Sigmoid colon (tissue), 7 donors: ENCODE measurements around the gene CHAC1. TPM values are rescaled to one million over a fixed set of nuclear protein-coding genes. Genes with fewer than 3 reads are reported as not detected.

Experiments used
- DNase-seq: peaks from one replicate; pipeline ENCODE4 v3.0.0-alpha.2; 2019
- H3K27ac ChIP-seq, 4 donors: fragments of 200-600 bp; sonication (generic); one replicate each; pipeline ENCODE4 v1.5.1; 2016 to 2019; ENCODE audit warnings: mild to moderate bottlenecking in 1 of 4
- H3K27me3 ChIP-seq, 3 donors: fragments of 200-600 bp; sonication (generic); one replicate each; pipeline ENCODE4 v1.5.1; 2019; ENCODE audit warnings: mild to moderate bottlenecking in 1 of 3
- H3K36me3 ChIP-seq, 4 donors: fragments of 200-600 bp; sonication (generic); one replicate each; pipeline ENCODE4 v1.5.1; 2016 to 2019
- H3K4me1 ChIP-seq, 4 donors: fragments of 200-600 bp; sonication (generic); one replicate each; pipeline ENCODE4 v1.5.1; 2017 to 2019
- H3K4me3 ChIP-seq, 4 donors: fragments of 200-600 bp; sonication (generic); one replicate each; pipeline ENCODE4 v1.5.1; 2017 to 2019; ENCODE audit warnings: mild to moderate bottlenecking in 2 of 4, moderate library complexity in 1 of 4
- H3K9me3 ChIP-seq, 4 donors: fragments of 200-600 bp in 3 of 4; sonication (generic) in 3 of 4; one replicate each; pipeline versions ENCODE4 v1.5.1 to v1.6.1; 2013 to 2019
- EP300 ChIP-seq, 4 donors: sonication (generic); formaldehyde crosslinking; IDR thresholded peaks; one replicate each; pipeline ENCODE4 v1.6.1; 2017; ENCODE audit warnings: antibody characterized with exemption in 4 of 4
- POLR2A ChIP-seq, 2 donors: fragments of 450-650 bp; IDR thresholded peaks; one replicate each; pipeline ENCODE4 v1.6.1; 2016; ENCODE audit warnings: antibody characterized with exemption in 2 of 2, mild to moderate bottlenecking in 2 of 2, moderate library complexity in 2 of 2
- POLR2AphosphoS5 ChIP-seq, 4 donors: sonication (generic); formaldehyde crosslinking; IDR thresholded peaks; one replicate each; pipeline ENCODE4 v1.6.1; 2017; ENCODE audit warnings: antibody characterized with exemption in 4 of 4
- WGBS, 2 donors: extraction: QIAGEN DNeasy Blood & Tissue Kit; methylation state at CpG; one replicate each; pipeline ENCODE4 v1.1.7; 2013; 5-methylcytosine and 5-hydroxymethylcytosine counted together
- intact Hi-C: fragments of 100-400 bp; cut with DNase I; formaldehyde crosslinking; loops from one replicate; pipeline ENCODE4 v1.15.1; 2023
- polyA plus RNA-seq, 3 donors: library from polyadenylated mRNA; stranded (reverse); fragments of 200-250 nt; gene quantifications; one replicate each; pipeline ENCODE4 v1.2.3, GENCODE V29; 2013
- total RNA-seq, 4 donors: library from RNA; depleted of rRNA; stranded (reverse); fragments of >200 nt; gene quantifications; one replicate each; pipeline ENCODE4 v1.1.0, GENCODE V29; 2016
- TF ChIP-seq, protein P1 (sequence below), 4 experiments: fragments of 450-650 bp in 3 of 4; fragments of 200-600 bp in 1 of 4; IDR thresholded peaks; one replicate each; pipeline ENCODE4 v1.5.1; 2016 to 2019; ENCODE audit warnings: antibody characterized with exemption in 4 of 4, mild to moderate bottlenecking in 3 of 4, moderate library complexity in 2 of 4
- donor health status: healthy with polysubstance abuse.
- donor health status: Bipolar disorder and iron deficiency.
- donor health status: healthy.

Gene CHAC1
- total and polyA plus RNA-seq, 7 donors, result 0.66 to 31.4 (median 3.0) TPM

DNA sequence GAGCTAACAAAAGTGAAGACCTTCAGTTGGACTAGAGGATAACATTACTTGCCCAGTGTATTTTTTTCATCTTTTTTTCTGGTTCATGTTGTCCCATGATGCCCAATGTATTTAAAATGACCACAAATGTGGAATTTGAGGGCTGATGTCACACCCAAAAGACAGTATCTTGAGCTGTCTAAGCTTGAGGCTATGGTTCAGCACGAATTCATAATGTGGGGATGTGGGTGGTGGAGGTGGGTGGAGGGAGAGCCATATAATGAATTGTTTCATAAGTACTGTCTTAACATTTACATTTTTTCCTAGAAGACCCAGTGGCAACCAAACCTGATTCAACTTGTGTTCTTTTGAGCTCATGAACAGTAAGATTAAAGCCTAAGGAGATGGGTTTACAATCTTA, 37.5 kb downstream of the CHAC1 start:
- no peak for TF ChIP-seq EP300 (IDR thresholded peaks at IDR 0.05)
- no peak for TF ChIP-seq POLR2AphosphoS5 (IDR thresholded peaks at IDR 0.05)
- TF ChIP-seq, protein P1, sequence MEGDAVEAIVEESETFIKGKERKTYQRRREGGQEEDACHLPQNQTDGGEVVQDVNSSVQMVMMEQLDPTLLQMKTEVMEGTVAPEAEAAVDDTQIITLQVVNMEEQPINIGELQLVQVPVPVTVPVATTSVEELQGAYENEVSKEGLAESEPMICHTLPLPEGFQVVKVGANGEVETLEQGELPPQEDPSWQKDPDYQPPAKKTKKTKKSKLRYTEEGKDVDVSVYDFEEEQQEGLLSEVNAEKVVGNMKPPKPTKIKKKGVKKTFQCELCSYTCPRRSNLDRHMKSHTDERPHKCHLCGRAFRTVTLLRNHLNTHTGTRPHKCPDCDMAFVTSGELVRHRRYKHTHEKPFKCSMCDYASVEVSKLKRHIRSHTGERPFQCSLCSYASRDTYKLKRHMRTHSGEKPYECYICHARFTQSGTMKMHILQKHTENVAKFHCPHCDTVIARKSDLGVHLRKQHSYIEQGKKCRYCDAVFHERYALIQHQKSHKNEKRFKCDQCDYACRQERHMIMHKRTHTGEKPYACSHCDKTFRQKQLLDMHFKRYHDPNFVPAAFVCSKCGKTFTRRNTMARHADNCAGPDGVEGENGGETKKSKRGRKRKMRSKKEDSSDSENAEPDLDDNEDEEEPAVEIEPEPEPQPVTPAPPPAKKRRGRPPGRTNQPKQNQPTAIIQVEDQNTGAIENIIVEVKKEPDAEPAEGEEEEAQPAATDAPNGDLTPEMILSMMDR (IDR thresholded peaks at IDR 0.05), result no peak
- no peak for TF ChIP-seq POLR2A (IDR thresholded peaks at IDR 0.05)
- Histone ChIP-seq H3K36me3 (peaks cover 5 to 41% (median 19%) of the 10 kb centered on the region in 4 donors), H3K4me1 (peaks cover 0 to 13% (median 10%) of the 10 kb centered on the region in 4 donors), H3K4me3 (no peak overlapping the region), H3K27me3 (no peaks in the 10 kb centered on the region), H3K9me3 (no peaks in the 10 kb centered on the region), H3K27ac (no peak overlapping the region)
- 0% methylated on average over 1 of the region's 1 CpG for WGBS, 2 donors
- intact Hi-C loops, result no loop called here
- no peak for DNase-seq

DNA sequence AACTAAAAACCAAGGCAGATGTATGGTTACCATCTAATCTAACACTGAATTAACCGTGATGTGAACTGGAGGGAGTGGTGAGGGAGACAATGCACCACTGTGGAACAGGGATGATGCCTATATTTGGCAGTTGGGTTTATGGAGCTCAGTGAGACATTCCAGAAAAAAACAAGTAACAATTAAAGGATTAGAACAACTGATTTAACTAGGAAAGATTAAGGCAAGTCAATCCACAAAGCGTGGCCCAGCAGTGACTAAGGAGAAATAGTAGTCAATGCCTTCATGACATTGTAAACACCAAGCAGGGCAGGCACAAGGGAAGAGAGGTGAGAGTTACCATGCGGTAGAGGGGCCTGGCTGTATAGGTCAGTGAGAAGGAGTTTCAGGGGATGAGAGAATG, 38.1 kb downstream of the CHAC1 start:
- DNase-seq, result no peak
- Histone ChIP-seq H3K4me3 (no peak overlapping the region), H3K27me3 (no peaks in the 10 kb centered on the region), H3K27ac (no peak overlapping the region), H3K36me3 (peaks cover 6 to 41% (median 20%) of the 10 kb centered on the region in 4 donors), H3K4me1 (peaks cover 0 to 13% (median 10%) of the 10 kb centered on the region in 4 donors), H3K9me3 (no peaks in the 10 kb centered on the region)
- no peak for TF ChIP-seq POLR2A (IDR thresholded peaks at IDR 0.05)
- TF ChIP-seq POLR2AphosphoS5 (IDR thresholded peaks at IDR 0.05), result no peak
- TF ChIP-seq EP300 (IDR thresholded peaks at IDR 0.05), result no peak
- TF ChIP-seq, protein P1 (IDR thresholded peaks at IDR 0.05), result no peak
- 82 to 90% methylated on average over 3 of the region's 3 CpGs for WGBS, 2 donors
- intact Hi-C loops, result no loop called here

DNA sequence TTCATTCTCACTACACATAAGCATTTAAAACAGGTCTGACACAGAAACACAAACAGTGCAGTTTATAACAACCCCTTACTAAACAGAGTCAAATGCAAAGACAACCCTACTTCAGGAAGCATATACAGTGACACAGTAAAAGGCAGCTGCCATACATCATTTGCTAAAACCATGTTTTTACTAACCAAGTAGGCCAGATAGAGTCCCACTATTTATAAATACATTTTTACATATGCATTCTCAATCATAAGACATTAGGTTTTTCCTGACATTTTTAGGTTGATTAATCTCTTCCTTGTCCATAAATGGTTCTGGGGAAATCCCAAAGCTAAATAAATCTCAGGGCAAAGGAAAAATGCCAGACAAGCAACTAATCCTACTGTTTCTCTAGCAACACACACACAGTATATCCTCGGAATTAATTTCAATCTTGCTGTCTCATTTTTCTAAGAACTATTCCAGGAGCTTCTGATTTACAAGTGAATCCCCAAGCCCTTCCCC, 39.0 kb downstream of the CHAC1 start:
- DNase-seq, result no peak
- H3K36me3 ChIP-seq, result peaks cover 11 to 41% (median 24%) of the 10 kb centered on the region in 4 donors
- intact Hi-C loops, result no loop called here
- H3K9me3 ChIP-seq, result no peaks in the 10 kb centered on the region
- H3K4me1 ChIP-seq, result peaks cover 0 to 13% (median 10%) of the 10 kb centered on the region in 4 donors
- H3K27ac ChIP-seq, result peak overlapping the region in 2 of 4 donors; percentile 2 to 30
- no peak overlapping the region for H3K4me3 ChIP-seq
- TF ChIP-seq POLR2AphosphoS5 (IDR thresholded peaks at IDR 0.05), result no peak
- no peak for TF ChIP-seq POLR2A (IDR thresholded peaks at IDR 0.05)
- no peak for TF ChIP-seq EP300 (IDR thresholded peaks at IDR 0.05)
- TF ChIP-seq, protein P1 (IDR thresholded peaks at IDR 0.05), result no peak
- no peaks in the 10 kb centered on the region for H3K27me3 ChIP-seq
- WGBS, 2 donors, result 71 to 72% methylated on average over 1 of the region's 1 CpG

DNA sequence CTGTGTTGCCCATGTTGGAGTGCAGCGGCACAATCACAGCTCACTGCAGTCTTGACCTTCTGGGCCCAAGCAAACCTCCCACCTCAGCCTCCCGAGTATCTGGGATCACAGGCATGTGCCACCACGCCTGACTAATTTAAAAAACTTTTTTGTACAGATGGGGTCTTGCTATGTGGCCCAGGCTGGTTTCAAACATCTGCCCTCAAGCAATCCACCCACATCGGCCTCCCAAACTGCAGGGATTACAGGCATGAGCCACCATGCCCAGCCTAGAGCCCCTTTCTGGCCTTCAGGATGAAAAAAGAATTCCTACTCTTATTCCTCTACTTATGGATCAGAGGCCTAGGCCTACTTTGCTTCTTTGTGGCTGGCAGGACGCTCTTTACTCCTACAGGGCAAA, 39.6 kb downstream of the CHAC1 start:
- TF ChIP-seq EP300 (IDR thresholded peaks at IDR 0.05) (no peak), POLR2A (IDR thresholded peaks at IDR 0.05) (no peak), POLR2AphosphoS5 (IDR thresholded peaks at IDR 0.05) (no peak)
- TF ChIP-seq, protein P1 (IDR thresholded peaks at IDR 0.05), result no peak
- WGBS, 2 donors, result 89 to 92% methylated on average over 5 of the region's 5 CpGs
- no peak overlapping the region for H3K4me3 ChIP-seq
- intact Hi-C loops, result no loop called here
- DNase-seq, result no peak
- H3K27me3 ChIP-seq, result no peaks in the 10 kb centered on the region
- peaks cover 0 to 13% (median 10%) of the 10 kb centered on the region in 4 donors for H3K4me1 ChIP-seq
- peaks cover 11 to 41% (median 20%) of the 10 kb centered on the region in 4 donors for H3K36me3 ChIP-seq
- H3K27ac ChIP-seq, result peak overlapping the region in 2 of 4 donors; percentile 2 to 30
- no peaks in the 10 kb centered on the region for H3K9me3 ChIP-seq

DNA sequence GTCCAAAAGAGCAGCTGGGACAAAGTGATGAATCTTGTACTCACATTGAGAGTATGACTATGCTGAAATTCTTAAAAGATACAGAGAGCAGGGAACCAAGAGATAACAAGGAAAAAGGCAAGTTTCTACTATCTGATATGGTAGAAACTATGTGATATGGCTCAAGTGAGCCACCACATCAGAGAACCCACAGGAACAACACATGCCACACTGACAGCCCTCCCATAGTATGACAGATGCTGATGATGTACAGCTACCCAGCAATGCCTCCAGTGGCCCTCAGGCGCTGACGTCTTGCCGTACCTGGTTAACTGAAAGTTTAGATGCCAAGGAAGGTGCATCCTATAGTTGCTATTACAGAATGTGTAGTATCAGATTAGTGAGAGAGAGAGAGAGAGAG, 42.4 kb downstream of the CHAC1 start:
- Histone ChIP-seq H3K4me3 (no peak overlapping the region), H3K27me3 (no peaks in the 10 kb centered on the region), H3K36me3 (peaks cover 11 to 49% (median 21%) of the 10 kb centered on the region in 4 donors), H3K27ac (no peak overlapping the region), H3K9me3 (no peaks in the 10 kb centered on the region), H3K4me1 (peaks cover 0 to 13% (median 10%) of the 10 kb centered on the region in 4 donors)
- TF ChIP-seq POLR2A (IDR thresholded peaks at IDR 0.05) (no peak), EP300 (IDR thresholded peaks at IDR 0.05) (no peak), POLR2AphosphoS5 (IDR thresholded peaks at IDR 0.05) (no peak)
- TF ChIP-seq, protein P1 (IDR thresholded peaks at IDR 0.05), result no peak
- WGBS, 2 donors, result 90 to 96% methylated on average over 3 of the region's 3 CpGs
- intact Hi-C loops, result no loop called here
- no peak for DNase-seq
